Frontal cortex (tissue), 4 donors: ENCODE results near the gene SARDH. TPM values are rescaled to one million over a fixed set of nuclear protein-coding genes. Genes with fewer than 3 reads are reported as not detected.
"Not testable (repeated sequence)": the region's sequence is repeated elsewhere in the genome, so short reads cannot be mapped to it uniquely, and the experiment has no call there.

Experiments
- DNase-seq, 2 donors: peaks; one replicate each; pipeline ENCODE4 v3.0.0; 2012; ENCODE audit warnings: low spot score in 2 of 2
- FAIRE-seq: peaks from 2 replicates; lab custom pipeline; 2012; peaks lifted over from hg19 to GRCh38; lab: Jason Lieb, UNC
- total RNA-seq: library from RNA; depleted of rRNA; stranded (reverse); fragments of >200 nt; gene quantifications from one replicate; pipeline ENCODE4 v1.2.3, GENCODE V29; 2014
- donor health status: control.
- donor health status: control.
- donor health status: control.

SARDH gene
- total RNA-seq, 1 donor from 2014 or later, result 1.6 TPM

DNA sequence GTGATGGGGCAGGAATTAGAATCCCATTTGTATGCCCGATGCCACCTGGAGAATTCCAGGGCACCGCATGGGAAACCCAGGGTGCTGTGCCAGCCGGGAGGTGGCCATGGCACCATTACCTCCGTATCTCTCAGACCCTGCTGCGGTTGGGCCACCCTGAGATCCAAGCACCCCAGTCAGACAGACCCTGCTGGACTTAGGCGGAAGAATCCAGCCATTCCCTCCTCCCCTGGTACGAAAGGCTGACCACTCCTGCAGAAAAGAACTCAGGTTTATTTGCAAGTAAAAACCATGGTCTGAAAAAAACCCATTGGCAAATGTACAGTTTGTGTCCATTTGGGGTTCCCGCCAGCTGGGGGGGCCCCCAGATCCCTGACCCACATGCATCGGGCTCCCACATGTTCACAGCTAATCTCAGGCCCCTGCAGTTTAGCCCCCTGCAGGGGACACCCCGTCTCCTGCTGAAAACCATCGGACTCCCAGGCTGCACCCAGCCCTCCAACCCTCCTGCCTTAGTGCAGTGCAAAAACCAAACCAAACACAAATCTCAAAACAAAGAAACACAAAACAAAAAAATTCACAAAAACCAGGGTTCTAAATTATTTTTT lies 23.6 kb upstream of the SARDH start:
- DNase-seq (no peak), FAIRE-seq (no peak)

GRCh38 chr9:133760713-133761290 lies 22.6 kb upstream of the SARDH start:
- DNase-seq, result no peak
- FAIRE-seq, result no peak

GRCh38 chr9:133759946-133760345 lies 21.8 kb upstream of the SARDH start:
- FAIRE-seq (no peak), DNase-seq (no peak)

DNA sequence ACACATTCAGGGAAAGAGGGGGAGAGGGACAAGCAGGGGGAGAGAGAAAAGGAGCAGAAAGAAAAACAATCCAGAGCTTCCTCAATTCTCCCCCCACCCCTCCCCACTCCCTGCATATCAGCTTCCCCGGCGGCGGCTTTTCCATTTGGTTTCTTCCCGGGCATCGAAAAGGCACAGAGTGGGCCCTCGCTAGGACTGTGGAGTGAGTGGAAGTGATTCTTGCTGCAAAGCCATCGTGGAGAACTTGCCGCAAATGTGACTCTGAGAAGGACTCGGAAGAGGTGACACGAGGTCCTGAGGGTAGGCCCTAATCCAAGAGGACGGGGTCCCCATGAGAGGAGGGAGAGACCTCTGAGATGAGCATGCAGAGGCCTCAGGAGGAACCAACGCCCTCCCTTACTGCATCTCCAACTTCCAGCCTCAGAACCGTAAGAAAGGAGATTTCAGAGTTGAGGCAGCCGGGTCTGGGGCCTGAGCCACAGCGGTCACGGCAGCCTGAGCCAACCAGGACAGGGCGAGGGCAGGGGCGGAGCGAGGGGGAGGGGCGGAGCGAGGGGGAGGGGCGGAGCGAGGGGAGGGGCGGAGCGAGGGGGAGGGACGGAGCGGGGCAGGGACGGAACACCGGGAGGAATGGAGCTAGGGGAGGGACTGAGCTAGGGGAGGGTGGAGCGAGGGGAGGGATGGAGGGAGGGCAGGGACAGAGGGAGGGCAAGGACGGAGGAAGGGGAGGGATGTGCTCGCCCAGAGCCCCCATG lies 21.2 kb upstream of the SARDH start:
- DNase-seq, result no peak

GRCh38 chr9:133758228-133758627 lies 20.1 kb upstream of the SARDH start:
- DNase-seq (no peak), FAIRE-seq (no peak)

More for the DNA sequence above, 21.2 kb upstream of the SARDH start:
- FAIRE-seq, result no peak

GRCh38 chr9:133754688-133755227 lies 16.6 kb upstream of the SARDH start:
- FAIRE-seq, result no peak
- no peak for DNase-seq

DNA sequence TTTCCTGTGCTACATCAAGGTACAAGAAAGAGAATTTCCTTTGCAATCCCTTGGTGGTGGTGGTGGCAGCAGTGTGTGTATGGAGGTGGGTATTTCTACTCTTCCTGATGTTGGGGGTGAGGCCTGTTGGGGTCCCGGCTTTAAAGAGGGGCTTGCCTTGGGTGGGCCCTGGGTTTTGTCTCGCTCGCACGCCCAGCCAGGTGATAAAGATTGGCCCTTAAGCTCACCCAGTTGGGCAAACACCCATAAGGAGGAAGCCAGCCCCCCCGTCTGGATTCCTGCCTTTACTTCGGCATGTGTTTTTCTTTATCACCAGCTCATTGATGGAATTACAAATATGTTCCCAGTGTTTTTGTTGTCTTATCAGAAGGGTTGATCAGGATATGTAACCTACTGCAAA lies 16.0 kb upstream of the SARDH start:
- no peak for DNase-seq
- no peak for FAIRE-seq

DNA sequence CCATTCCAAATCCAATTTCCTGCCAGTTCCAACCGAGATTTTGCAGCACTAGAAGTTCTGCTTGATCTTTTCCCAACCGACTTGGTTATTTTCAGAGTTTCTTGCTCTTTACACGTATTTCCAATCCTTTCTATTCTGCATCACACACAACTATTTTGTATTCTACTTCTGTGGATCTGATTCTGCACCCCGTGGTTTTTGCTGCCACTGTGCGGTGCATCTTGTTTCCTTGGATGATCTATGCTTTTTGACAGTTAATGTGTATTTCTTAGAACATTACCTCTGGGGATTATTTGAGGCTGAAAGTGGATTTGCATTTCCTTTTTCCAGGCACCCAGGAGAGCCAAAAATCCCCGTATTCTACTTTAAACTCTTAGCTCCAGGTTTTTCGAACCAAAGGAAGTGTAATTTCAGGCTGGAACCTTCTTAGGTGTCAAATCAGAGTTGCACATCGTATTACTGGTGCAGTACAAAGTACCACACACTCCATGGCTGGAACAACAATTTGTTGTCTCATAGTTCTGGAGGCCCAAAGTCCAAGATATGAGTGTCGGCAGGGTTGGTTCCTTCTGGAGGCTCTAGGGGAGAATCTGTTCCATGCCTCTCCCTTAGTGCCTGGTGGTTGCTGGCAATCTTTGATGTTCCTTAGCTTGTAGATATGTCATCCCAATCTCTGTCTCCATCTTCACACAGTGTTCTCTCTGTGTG lies 14.7 kb upstream of the SARDH start:
- no peak for FAIRE-seq
- DNase-seq, result no peak

DNA sequence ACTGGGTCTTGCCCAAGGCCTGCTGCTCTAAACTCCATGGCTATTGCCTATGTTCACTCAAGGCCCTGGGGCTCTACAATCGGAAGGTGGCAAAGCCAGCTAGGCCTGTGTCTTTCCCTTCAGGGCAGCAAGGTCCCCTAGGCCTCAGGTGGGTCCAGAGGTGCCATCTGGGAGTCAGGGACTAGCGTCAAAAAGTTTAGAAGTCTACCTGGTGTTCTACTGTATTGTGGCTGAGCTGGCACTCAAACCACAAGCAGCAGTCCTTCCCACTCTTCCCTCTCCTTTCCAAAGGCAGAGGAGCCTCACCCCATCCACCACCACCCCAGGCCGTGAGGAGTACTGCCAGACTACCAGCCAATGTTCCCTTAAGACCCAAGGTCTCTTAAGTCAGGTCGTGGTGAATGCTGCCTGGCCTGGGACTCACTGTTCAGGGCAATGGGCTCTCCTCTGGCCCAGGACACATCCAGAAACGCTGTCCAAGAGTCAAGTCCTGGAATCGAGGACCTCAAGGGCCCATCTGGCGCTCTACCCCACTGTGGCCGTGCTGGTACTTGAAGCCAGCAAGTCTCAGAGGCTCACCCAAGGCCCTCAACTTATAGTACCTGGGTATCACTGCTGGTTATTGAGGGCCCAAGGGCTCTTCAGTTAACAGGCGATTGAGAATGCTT lies 13.0 kb upstream of the SARDH start:
- DNase-seq, result no peak
- FAIRE-seq, result no peak

DNA sequence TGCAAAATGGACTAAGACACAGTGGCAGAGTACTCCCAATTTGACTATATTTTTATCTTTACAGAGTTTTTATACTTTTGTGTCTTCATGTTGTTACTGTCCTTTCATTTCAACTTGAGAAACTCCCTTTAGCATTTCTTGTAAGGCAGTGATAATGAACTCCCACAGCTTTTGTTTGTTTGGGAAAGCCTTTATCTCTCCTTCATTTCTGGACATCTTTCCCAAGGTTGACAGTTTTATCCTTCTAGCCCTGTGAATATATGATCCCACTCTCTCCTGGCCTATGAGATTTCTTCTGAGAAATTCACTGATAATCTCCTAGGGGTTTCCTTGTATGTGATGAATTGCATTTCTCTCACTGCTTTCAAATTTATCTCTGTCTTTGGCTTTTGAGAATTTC lies 9.2 kb upstream of the SARDH start:
- DNase-seq, result no peak
- no peak for FAIRE-seq

GRCh38 chr9:133744528-133744927 lies 6.4 kb upstream of the SARDH start:
- DNase-seq, result not testable (repeated sequence)

DNA sequence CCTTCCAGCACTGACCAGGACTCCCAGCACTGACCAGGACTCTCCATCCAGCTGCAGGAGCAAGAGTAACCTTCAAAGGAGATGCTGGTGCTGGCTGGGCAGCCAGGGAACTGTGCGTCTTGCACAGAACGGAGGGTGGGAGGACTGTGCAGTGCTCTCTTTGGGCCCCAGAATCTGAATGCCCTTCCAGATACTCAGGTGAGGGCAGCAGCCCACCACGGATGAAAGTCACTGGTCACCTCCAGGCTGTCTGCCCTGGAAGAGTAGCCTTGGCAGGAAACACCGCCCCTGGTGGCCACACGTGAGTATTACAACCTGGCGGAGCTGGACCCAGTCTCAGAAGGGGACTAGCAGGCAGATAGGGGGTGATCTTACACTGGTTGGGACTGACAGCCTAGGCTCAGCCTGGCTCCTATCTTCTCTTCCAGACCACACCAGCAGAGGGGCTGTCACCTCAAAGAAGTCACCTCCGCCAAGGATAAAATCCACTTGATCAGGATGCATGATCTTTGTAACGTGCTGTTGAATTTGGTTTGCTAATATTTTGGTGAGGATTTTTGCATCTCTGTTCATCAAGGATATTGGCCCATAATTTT lies 4.8 kb upstream of the SARDH start:
- FAIRE-seq (no peak), DNase-seq (peak; percentile 79 to 85)

More at GRCh38 chr9:133744528-133744927, 6.4 kb upstream of the SARDH start:
- not testable (repeated sequence) for FAIRE-seq

DNA sequence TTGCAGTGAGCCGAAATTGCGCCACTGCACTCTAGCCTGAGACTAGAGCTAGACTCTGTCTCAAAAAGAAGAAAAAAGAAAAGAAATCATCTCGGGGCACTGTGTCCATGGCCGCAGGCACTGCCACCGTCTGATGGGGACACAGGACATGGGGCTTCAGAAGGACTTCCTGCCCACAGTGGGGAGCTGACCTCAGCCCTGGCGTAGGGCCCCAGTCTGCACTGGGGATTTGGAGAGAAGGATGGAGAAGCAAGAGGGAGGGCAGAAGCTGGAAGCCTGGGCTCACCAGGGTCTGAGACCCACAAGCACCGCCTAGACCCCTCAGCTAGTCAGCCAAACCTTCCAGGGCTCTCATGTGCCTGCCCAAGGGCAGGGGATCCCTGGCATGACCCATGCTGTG lies 4.1 kb upstream of the SARDH start:
- DNase-seq (no peak), FAIRE-seq (no peak)

DNA sequence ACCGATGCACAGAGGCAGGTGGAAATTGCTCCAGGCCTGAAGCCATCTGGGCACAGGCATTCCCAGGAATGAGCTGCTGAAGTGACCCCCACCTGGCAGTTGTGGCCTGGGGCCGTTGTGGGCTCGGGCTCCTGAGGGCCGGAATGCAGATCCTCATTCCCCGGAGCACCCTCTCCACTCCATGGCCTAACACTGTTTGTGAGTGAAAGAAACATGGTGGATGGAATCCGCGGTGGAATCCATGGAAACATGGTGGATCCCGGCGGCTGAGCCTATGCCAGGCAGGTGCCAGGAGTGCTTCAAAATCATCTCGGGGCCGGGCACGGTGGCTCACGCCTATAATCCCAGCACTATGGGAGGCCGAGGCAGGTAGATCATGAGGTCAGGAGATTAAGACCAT lies 3.6 kb upstream of the SARDH start:
- FAIRE-seq, result no peak
- DNase-seq, result no peak

DNA sequence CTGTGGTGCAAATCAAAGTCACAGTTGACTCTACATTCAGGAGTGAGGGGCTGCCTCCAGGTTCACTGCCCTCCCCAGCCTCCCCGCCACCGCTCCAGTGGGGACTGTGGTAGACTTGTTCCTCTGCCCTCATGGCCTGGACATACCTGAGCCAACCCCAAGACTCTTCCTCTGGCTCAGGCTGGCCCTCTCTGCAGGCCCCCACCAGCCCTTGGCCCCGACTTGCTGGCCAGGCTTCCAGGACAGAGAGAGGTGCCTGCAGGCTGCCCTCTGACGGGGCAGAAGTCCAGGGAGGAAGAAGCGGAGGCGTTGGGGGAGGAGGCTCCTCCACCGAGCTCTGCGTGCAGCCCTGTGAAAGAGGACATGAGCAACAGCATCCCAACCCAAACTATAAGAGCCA lies 2.8 kb upstream of the SARDH start:
- DNase-seq, result no peak

DNA sequence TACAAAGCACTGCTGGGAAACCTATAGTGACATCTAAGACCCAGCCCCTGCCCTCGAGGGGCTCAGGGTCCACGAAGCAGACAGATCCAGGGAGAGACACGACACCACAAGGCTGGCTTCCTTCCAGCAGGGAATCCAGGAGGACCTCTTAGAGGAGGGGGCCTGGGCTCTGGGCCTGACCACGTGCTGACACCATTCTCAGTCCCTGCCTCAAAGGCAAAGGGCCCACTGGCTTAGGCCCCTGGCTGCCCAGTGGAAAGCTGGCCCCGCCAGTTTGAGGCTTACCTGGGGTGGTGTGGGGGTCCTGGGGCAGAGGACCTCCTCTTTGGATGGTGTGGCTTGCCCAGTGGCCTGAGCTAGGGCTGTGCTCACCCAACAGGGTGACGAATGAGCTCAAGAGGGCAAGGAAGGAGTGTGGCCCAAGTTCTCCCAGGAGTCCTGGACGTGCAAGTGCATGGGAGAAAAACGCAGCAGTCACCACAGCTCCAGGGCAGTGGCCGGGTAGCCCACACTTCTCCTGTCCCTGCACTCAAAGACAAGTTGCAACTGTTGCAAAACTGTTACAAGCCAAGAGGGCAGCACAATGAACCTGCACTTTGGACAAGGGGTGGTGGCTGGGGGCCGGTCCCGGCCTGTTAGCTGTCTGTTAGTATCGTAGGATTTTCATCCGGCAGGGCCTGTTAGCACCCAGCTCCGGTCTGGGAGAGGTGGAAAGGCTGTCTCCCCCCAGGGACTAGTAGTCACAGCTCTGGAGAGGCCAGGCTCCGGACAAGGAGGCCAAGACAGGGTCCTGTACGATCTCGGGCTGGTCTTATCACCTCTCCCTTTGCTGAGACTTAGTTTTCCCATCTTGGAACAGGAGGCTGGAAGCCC lies 1.5 kb upstream of the SARDH start:
- DNase-seq (no peak), FAIRE-seq (no peak)

More for the DNA sequence above, 2.8 kb upstream of the SARDH start:
- no peak for FAIRE-seq

DNA sequence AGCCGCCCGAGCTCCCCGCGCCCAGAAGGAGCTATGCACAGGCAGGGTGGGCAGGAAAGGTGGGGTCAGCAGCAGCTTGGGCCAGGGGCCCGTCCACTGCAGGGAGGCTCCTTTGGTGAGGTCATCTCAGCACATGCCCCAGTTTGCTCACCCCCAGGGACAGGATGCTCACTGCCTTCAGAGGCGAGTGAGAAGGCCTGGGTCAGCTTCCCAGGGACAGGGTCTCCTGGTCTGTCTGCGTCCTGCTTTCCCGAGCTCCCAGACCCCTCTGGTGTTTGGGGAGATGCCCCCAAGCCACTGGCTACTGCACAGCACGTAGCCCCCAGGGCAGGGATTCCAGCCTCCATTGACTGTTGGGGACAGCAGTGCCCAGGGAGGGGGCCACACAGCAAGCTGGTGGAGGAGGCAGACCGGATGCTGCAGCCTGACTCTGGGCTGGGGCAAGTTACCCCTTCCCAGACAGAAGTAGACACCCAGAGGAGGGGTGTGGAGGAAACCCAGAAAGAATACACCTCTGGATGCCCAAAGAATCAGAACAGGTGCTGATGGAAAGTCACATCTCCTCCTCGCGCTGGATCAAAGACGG lies 581 bp upstream of the SARDH start:
- FAIRE-seq (no peak), DNase-seq (no peak)

DNA sequence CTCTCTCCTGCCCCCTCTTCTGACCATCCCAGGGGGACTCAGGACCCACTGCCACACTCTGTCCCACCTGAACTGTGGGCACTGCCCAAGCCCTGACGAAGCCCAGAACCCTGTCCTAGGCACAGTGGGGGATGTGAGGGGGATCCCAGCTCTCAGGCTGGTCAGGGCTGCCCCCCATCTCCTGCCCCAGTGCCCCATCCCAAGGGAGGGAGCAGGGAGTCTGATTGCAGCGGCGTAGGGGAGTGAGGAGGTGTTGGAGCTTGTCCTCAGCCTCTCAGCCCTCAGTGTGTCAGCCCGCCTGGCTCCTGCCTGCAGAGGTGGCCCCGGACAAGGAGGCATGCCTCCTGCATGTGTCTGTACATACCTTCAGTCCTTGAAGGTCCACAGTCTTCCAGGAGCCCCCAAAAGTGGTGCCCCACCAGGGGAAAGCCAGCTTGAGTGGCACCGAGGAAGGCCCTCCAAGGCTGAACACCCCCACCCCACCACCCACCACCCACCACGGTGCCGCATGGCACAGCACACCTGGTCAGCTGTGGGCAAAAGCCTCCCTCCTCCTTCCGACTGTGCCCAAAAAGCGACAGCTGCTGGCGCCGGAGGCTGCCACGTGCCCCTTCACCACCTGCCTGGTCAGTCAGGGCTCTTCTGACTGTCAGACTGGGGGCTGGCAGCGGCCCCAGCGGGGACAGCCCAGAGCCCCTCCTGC lies 930 bp downstream of the SARDH start:
- no peak for DNase-seq
- FAIRE-seq, result no peak
